A549 (cell line): ENCODE measurements around the gene CNBD2.

Experiments
- CTCF ChIP-seq: fragments of >200 bp; sonication (Bioruptor Twin); formaldehyde crosslinking; IDR thresholded peaks from 3 replicates; pipeline ENCODE4 v1.5.1; 2016
- GATA3 ChIP-seq: IDR thresholded peaks from 2 replicates; pipeline ENCODE4 v1.6.1; 2012; ENCODE audit warnings: borderline replicate concordance
- JUNB ChIP-seq: fragments of >200 bp; sonication (Bioruptor Twin); formaldehyde crosslinking; IDR thresholded peaks from 2 replicates; pipeline ENCODE4 v1.6.1; 2016
- MAFK ChIP-seq: fragments of 450-650 bp; IDR thresholded peaks from 2 replicates; pipeline ENCODE4 v1.6.1; 2014; ENCODE audit not compliant: partially characterized antibody
- MAZ ChIP-seq: fragments of 150-350 bp; IDR thresholded peaks from 2 replicates; pipeline ENCODE4 v1.6.1; 2014; ENCODE audit warnings: antibody characterized with exemption, low read depth, low read length, borderline replicate concordance
- NFE2L2 ChIP-seq: fragments of 150-350 bp; conservative IDR thresholded peaks from 2 replicates; pipeline ENCODE4 v1.6.1; 2014; ENCODE audit warnings: low read length
- PHF8 ChIP-seq: fragments of 200-600 bp; sonication (generic); IDR thresholded peaks from 2 replicates; pipeline ENCODE4 v1.6.1; 2016; ENCODE audit warnings: low read depth, mild to moderate bottlenecking, antibody characterized with exemption, moderate library complexity, borderline replicate concordance
- POLR2A ChIP-seq: IDR thresholded peaks from 2 replicates; pipeline ENCODE4 v1.6.1; 2012; ENCODE audit warnings: mild to moderate bottlenecking, low read length
- RCOR1 ChIP-seq: fragments of 150-350 bp; IDR thresholded peaks from 2 replicates; pipeline ENCODE4 v1.6.1; 2014; ENCODE audit warnings: antibody characterized with exemption, low read length, low read depth
- REST ChIP-seq: fragments of 200-600 bp; sonication (generic); IDR thresholded peaks from 2 replicates; pipeline ENCODE4 v1.6.1; 2016; ENCODE audit warnings: antibody characterized with exemption, mild to moderate bottlenecking, moderate library complexity
- RFX5 ChIP-seq: fragments of 450-650 bp; IDR thresholded peaks from 2 replicates; pipeline ENCODE4 v1.7.1; 2014; ENCODE audit warnings: antibody characterized with exemption, mild to moderate bottlenecking, moderate library complexity
- SREBF2 ChIP-seq: fragments of 450-650 bp; IDR thresholded peaks from 2 replicates; pipeline ENCODE4 v1.6.1; 2014; ENCODE audit warnings: mild to moderate bottlenecking, moderate library complexity

- TF ChIP-seq SREBF2: no peak
- TF ChIP-seq CTCF: no peak
- no peak for TF ChIP-seq MAZ
- TF ChIP-seq GATA3: no peak
- no peak for TF ChIP-seq POLR2A
- TF ChIP-seq JUNB: no peak
- no peak for TF ChIP-seq PHF8
- TF ChIP-seq NFE2L2: no peak
- no peak for TF ChIP-seq RCOR1
- TF ChIP-seq MAFK: no peak
- no peak for TF ChIP-seq RFX5
- TF ChIP-seq REST: no peak
Measured at GRCh38 chr20:35934050-35934449, 34.3 kb upstream of the CNBD2 start.
